Adipocyte (in vitro differentiated cells): ENCODE results near the gene SNTG2.
"Not testable (repeated sequence)": the region's sequence is repeated elsewhere in the genome, so short reads cannot be mapped to it uniquely, and the experiment has no call there.

Source experiments
- DNase-seq: peaks from one replicate; pipeline ENCODE4 v3.0.0-alpha.2; 2015; ENCODE audit warnings: low read depth
- H3K27me3 ChIP-seq: replicated peaks from 2 replicates; pipeline ENCODE4 v1.7.0; 2013; ENCODE audit warnings: mild to moderate bottlenecking, low read length, moderate library complexity; ENCODE audit not compliant: control insufficient read depth, insufficient read depth
- H3K36me3 ChIP-seq: 2 replicates; pipeline ENCODE4 v1.7.0; 2013; ENCODE audit warnings: low read length, mild to moderate bottlenecking, moderate library complexity; ENCODE audit not compliant: control insufficient read depth, insufficient read depth, severe bottlenecking
- H3K4me1 ChIP-seq: 2 replicates; pipeline ENCODE4 v1.7.0; 2013; ENCODE audit warnings: mild to moderate bottlenecking, low read length, moderate library complexity; ENCODE audit not compliant: control insufficient read depth, insufficient read depth
- H3K4me3 ChIP-seq: 2 replicates; pipeline ENCODE4 v1.7.0; 2013; ENCODE audit warnings: mild to moderate bottlenecking, low read length, moderate library complexity
- H3K9ac ChIP-seq: 2 replicates; pipeline ENCODE4 v1.7.0; 2013; ENCODE audit warnings: mild to moderate bottlenecking, low read length, moderate library complexity
- H3K9me3 ChIP-seq: 2 replicates; pipeline ENCODE4 v1.7.0; 2013; ENCODE audit warnings: mild to moderate bottlenecking, low read length, moderate library complexity; ENCODE audit not compliant: control insufficient read depth

Gene SNTG2

DNA sequence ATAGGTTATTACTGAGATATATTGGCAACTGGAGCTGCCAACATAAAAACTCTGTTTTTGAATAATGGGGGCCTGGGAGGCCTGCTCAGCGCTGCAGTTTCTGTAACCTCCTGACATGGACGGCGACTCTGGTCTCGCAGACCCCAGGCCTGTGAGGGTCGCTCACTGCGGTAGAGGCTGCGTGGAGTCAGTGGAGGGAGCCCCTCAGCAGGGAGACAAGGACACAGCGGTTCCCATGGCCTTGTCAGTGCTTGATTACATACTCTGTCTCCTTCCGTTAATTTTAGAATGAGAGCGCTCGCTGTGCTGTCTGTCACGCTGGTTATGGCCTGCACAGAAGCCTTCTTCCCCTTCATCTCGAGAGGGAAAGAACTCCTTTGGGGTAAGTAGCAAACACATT lies 463.5 kb downstream of the SNTG2 start:
- no peaks in the 10 kb centered on the region for H3K36me3 ChIP-seq
- no peak for DNase-seq
- peaks cover 3% of the 10 kb centered on the region for H3K27me3 ChIP-seq
- H3K4me1 ChIP-seq, result no peaks in the 10 kb centered on the region
- no peak overlapping the region for H3K9ac ChIP-seq
- no peaks in the 10 kb centered on the region for H3K9me3 ChIP-seq
- H3K4me3 ChIP-seq, result no peak overlapping the region

DNA sequence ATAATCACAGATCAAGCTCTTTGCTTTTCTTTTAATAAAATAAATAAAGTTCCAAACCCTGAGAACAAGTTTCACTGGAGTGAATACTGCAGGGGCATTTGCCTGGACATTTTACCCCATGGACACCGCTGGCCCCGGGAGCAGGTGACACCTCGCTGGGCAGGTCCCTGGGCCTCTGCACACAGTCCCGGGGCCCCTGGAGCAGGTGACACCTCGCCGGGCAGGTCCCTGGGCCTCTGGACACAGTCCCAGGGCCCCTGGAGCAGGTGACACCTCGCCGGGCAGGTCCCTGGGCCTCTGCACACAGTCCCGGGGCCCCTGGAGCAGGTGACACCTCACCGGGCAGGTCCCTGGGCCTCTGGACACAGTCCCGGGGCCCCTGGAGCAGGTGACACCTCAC lies 464.3 kb downstream of the SNTG2 start:
- not testable (repeated sequence) for H3K27me3 ChIP-seq, DNase-seq, H3K4me1 ChIP-seq, H3K9me3 ChIP-seq, H3K9ac ChIP-seq, H3K4me3 ChIP-seq, H3K36me3 ChIP-seq

DNA sequence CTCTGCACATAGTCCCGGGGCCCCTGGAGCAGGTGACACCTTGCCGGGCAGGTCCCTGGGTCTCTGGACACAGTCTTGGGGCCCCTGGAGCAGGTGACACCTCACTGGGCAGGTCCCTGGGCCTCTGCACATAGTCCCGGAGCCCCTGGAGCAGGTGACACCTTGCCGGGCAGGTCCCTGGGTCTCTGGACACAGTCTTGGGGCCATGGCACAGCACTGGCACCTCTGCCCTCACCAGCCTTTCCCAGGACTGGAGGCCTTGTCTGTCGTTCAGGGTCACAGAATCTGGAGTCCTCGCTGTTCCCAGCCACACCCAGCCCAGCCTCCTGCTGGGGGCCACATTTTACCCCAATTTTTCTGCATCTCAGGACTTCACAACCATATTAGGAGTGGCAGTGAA lies 464.9 kb downstream of the SNTG2 start:
- no peaks in the 10 kb centered on the region for H3K4me1 ChIP-seq
- H3K9me3 ChIP-seq, result no peaks in the 10 kb centered on the region
- no peak overlapping the region for H3K9ac ChIP-seq
- no peak overlapping the region for H3K4me3 ChIP-seq
- DNase-seq, result no peak
- H3K27me3 ChIP-seq, result no peaks in the 10 kb centered on the region
- no peaks in the 10 kb centered on the region for H3K36me3 ChIP-seq
